GM18526 (cell line): ENCODE measurements around the gene PRDM1.
A peak's percentile ranks its signal among the peaks of the same experiment; 100 is the strongest.

ENCODE experiments used
- POLR2A ChIP-seq: IDR thresholded peaks from 3 replicates; pipeline ENCODE4 v1.6.1; 2011; ENCODE audit not compliant: insufficient read length; ENCODE audit errors: extremely low read depth

PRDM1 gene

GRCh38 chr6:106099235-106099537 lies 13.1 kb downstream of the PRDM1 start:
- TF ChIP-seq POLR2A: no peak

- TF ChIP-seq POLR2A: no peak
These were observed 14.6 kb downstream of the PRDM1 start for GRCh38 chr6:106100755-106101154.

- TF ChIP-seq POLR2A: no peak
These were observed 15.3 kb downstream of the PRDM1 start for GRCh38 chr6:106101466-106101865.

GRCh38 chr6:106102034-106102433 lies 15.9 kb downstream of the PRDM1 start:
- no peak for TF ChIP-seq POLR2A

- TF ChIP-seq POLR2A: no peak
These were observed 17.0 kb downstream of the PRDM1 start for GRCh38 chr6:106102967-106103727.

GRCh38 chr6:106103728-106104109 lies 17.6 kb downstream of the PRDM1 start:
- TF ChIP-seq POLR2A: peak; percentile 16

GRCh38 chr6:106104476-106104875 lies 18.3 kb downstream of the PRDM1 start:
- TF ChIP-seq POLR2A: no peak

GRCh38 chr6:106104941-106105340 lies 18.8 kb downstream of the PRDM1 start:
- TF ChIP-seq POLR2A: no peak

- no peak for TF ChIP-seq POLR2A
These were observed 19.4 kb downstream of the PRDM1 start for GRCh38 chr6:106105493-106105892.

- no peak for TF ChIP-seq POLR2A
These were observed 20.3 kb downstream of the PRDM1 start for GRCh38 chr6:106106276-106107042.

GRCh38 chr6:106107043-106107613 lies 21.0 kb downstream of the PRDM1 start:
- no peak for TF ChIP-seq POLR2A

- no peak for TF ChIP-seq POLR2A
These were observed 22.0 kb downstream of the PRDM1 start for GRCh38 chr6:106108129-106108528.

- no peak for TF ChIP-seq POLR2A
These were observed 22.9 kb downstream of the PRDM1 start for GRCh38 chr6:106109029-106109428.

- TF ChIP-seq POLR2A: no peak
These were observed 24.2 kb downstream of the PRDM1 start for GRCh38 chr6:106110164-106110826.

- TF ChIP-seq POLR2A: no peak
These were observed 26.3 kb downstream of the PRDM1 start for GRCh38 chr6:106112433-106112832.
